ENCODE measurements around the gene GSDMA.

DNA sequence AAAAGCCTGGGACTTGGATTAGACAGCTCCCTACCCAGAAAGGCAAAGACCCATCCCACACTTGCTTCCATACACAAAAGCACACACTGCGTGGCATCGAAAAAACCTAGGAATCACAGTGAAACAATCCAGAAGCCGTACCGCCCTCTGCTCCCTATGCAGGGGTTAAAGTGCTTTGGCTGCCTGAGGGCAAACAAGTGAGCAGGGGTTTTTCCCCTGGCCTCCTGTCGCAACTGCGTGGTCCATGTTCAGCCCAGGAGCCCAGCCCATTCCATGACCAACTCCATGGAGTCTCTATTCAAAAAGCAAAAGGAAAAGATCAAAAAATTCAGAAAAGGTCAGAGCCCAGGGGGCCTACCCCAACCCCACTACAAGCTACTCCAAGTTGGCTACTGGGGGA is 40.8 kb upstream of the GSDMA start:
- TF ChIP-seq, protein P1, sequence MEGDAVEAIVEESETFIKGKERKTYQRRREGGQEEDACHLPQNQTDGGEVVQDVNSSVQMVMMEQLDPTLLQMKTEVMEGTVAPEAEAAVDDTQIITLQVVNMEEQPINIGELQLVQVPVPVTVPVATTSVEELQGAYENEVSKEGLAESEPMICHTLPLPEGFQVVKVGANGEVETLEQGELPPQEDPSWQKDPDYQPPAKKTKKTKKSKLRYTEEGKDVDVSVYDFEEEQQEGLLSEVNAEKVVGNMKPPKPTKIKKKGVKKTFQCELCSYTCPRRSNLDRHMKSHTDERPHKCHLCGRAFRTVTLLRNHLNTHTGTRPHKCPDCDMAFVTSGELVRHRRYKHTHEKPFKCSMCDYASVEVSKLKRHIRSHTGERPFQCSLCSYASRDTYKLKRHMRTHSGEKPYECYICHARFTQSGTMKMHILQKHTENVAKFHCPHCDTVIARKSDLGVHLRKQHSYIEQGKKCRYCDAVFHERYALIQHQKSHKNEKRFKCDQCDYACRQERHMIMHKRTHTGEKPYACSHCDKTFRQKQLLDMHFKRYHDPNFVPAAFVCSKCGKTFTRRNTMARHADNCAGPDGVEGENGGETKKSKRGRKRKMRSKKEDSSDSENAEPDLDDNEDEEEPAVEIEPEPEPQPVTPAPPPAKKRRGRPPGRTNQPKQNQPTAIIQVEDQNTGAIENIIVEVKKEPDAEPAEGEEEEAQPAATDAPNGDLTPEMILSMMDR (tag by site-specific recombination; IDR thresholded peaks at IDR 0.05) = no peak
- TF ChIP-seq ZNF544 (tag by site-specific recombination; IDR thresholded peaks at IDR 0.05) = no peak
- TF ChIP-seq ZNF169 (tag by site-specific recombination; IDR thresholded peaks at IDR 0.05) = no peak
- no peak for TF ChIP-seq ZNF629 (tag by site-specific recombination; IDR thresholded peaks at IDR 0.05)
- TF ChIP-seq, protein P2, sequence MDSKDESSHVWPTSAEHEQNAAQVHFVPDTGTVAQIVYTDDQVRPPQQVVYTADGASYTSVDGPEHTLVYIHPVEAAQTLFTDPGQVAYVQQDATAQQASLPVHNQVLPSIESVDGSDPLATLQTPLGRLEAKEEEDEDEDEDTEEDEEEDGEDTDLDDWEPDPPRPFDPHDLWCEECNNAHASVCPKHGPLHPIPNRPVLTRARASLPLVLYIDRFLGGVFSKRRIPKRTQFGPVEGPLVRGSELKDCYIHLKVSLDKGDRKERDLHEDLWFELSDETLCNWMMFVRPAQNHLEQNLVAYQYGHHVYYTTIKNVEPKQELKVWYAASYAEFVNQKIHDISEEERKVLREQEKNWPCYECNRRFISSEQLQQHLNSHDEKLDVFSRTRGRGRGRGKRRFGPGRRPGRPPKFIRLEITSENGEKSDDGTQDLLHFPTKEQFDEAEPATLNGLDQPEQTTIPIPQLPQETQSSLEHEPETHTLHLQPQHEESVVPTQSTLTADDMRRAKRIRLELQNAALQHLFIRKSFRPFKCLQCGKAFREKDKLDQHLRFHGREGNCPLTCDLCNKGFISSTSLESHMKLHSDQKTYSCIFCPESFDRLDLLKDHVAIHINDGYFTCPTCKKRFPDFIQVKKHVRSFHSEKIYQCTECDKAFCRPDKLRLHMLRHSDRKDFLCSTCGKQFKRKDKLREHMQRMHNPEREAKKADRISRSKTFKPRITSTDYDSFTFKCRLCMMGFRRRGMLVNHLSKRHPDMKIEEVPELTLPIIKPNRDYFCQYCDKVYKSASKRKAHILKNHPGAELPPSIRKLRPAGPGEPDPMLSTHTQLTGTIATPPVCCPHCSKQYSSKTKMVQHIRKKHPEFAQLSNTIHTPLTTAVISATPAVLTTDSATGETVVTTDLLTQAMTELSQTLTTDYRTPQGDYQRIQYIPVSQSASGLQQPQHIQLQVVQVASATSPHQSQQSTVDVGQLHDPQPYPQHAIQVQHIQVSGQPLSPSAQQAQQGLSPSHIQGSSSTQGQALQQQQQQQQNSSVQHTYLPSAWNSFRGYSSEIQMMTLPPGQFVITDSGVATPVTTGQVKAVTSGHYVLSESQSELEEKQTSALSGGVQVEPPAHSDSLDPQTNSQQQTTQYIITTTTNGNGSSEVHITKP (tag by site-specific recombination; IDR thresholded peaks at IDR 0.05) = no peak
- TF ChIP-seq, protein P3, sequence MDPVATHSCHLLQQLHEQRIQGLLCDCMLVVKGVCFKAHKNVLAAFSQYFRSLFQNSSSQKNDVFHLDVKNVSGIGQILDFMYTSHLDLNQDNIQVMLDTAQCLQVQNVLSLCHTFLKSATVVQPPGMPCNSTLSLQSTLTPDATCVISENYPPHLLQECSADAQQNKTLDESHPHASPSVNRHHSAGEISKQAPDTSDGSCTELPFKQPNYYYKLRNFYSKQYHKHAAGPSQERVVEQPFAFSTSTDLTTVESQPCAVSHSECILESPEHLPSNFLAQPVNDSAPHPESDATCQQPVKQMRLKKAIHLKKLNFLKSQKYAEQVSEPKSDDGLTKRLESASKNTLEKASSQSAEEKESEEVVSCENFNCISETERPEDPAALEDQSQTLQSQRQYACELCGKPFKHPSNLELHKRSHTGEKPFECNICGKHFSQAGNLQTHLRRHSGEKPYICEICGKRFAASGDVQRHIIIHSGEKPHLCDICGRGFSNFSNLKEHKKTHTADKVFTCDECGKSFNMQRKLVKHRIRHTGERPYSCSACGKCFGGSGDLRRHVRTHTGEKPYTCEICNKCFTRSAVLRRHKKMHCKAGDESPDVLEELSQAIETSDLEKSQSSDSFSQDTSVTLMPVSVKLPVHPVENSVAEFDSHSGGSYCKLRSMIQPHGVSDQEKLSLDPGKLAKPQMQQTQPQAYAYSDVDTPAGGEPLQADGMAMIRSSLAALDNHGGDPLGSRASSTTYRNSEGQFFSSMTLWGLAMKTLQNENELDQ (tag by site-specific recombination; IDR thresholded peaks at IDR 0.05; ENCODE audit: low read depth) = no peak
- TF ChIP-seq GLI2 (tag by site-specific recombination; IDR thresholded peaks at IDR 0.05; ENCODE audit: borderline replicate concordance, low read depth) = no peak
